Large intestine (tissue), 3 donors: ENCODE measurements around the gene TCF19. TPM values are rescaled to one million over a fixed set of nuclear protein-coding genes. Genes with fewer than 3 reads are reported as not detected.

Experiments
- DNase-seq, 2 donors: peaks; one replicate each; pipeline versions ENCODE4 v3.0.0 to v3.0.0-alpha.2; 2013
- H3K27ac ChIP-seq: one replicate; pipeline ENCODE4 v1.5.1; 2013; ENCODE audit warnings: low read length
- H3K27me3 ChIP-seq: 2 replicates; pipeline ENCODE4 v1.6.1; 2013; ENCODE audit warnings: low read length; ENCODE audit not compliant: control insufficient read depth, insufficient read depth
- H3K36me3 ChIP-seq: 2 replicates; pipeline ENCODE4 v1.6.1; 2013; ENCODE audit warnings: low read length; ENCODE audit not compliant: control insufficient read depth, insufficient read depth
- H3K4me1 ChIP-seq: one replicate; pipeline ENCODE4 v1.6.1; 2013; ENCODE audit warnings: low read length; ENCODE audit not compliant: control insufficient read depth, insufficient read depth
- H3K4me3 ChIP-seq: one replicate; pipeline ENCODE4 v1.5.1; 2013; ENCODE audit warnings: low read length
- H3K9me3 ChIP-seq: one replicate; pipeline ENCODE4 v1.6.1; 2013; ENCODE audit warnings: mild to moderate bottlenecking, low read depth, low read length, moderate library complexity; ENCODE audit not compliant: control insufficient read depth
- WGBS: methylation state at CpG from one replicate; pipeline ENCODE4 v1.1.5; 2013; ENCODE audit warnings: low lambda C conversion rate; ENCODE audit not compliant: insufficient coverage; 5-methylcytosine and 5-hydroxymethylcytosine counted together
- polyA plus RNA-seq: library from polyadenylated mRNA; unstranded; fragments of 120-200 nt; gene quantifications from one replicate; pipeline ENCODE4 v1.2.1, GENCODE V29; 2013

The TCF19 gene
- polyA plus RNA-seq, 1 donor = 9.1 TPM

- Histone ChIP-seq H3K4me3 (no peak overlapping the region), H3K36me3 (no peaks in the 10 kb centered on the region), H3K4me1 (no peaks in the 10 kb centered on the region), H3K9me3 (no peaks in the 10 kb centered on the region), H3K27me3 (peaks cover 28% of the 10 kb centered on the region), H3K27ac (no peak overlapping the region)
- no CpG with 5 or more reads among the region's 19 CpGs for WGBS
- DNase-seq = no peak
These were observed 41.6 kb upstream of the TCF19 start for GRCh38 chr6:31116661-31117385.

- Histone ChIP-seq H3K36me3 (no peaks in the 10 kb centered on the region), H3K4me3 (no peak overlapping the region), H3K27ac (no peak overlapping the region), H3K4me1 (no peaks in the 10 kb centered on the region), H3K27me3 (peaks cover 22% of the 10 kb centered on the region), H3K9me3 (no peaks in the 10 kb centered on the region)
- DNase-seq = no peak
- WGBS = no CpG with 5 or more reads among the region's 7 CpGs
These were observed 40.2 kb upstream of the TCF19 start for GRCh38 chr6:31118178-31118577.

GRCh38 chr6:31120151-31120915, 38.1 kb upstream of the TCF19 start, which contains the start of gene CDSN:
Gene CDSN (minus strand): TSS chr6:31120446. CDS start chr6:31120419, 27 bp downstream.
- H3K27ac ChIP-seq = no peak within 1 kb of the TSS
- no peaks in the 10 kb centered on the region for H3K4me1 ChIP-seq
- peaks cover 18% of the 10 kb centered on the region for H3K27me3 ChIP-seq
- no peak within 1 kb of the TSS for H3K4me3 ChIP-seq
- H3K9me3 ChIP-seq = no peaks in the 10 kb centered on the region
- DNase-seq = no peak
- WGBS = no CpG with 5 or more reads among the region's 26 CpGs
- no peaks in the 10 kb centered on the region for H3K36me3 ChIP-seq

- Histone ChIP-seq H3K27me3 (peaks cover 15% of the 10 kb centered on the region), H3K9me3 (no peaks in the 10 kb centered on the region), H3K36me3 (no peaks in the 10 kb centered on the region), H3K4me1 (no peaks in the 10 kb centered on the region), H3K4me3 (no peak overlapping the region), H3K27ac (no peak overlapping the region)
- no CpG with 5 or more reads among the region's 12 CpGs for WGBS
- DNase-seq = no peak
These were observed 37.1 kb upstream of the TCF19 start for GRCh38 chr6:31121131-31121790.

GRCh38 chr6:31122791-31123706, 35.3 kb upstream of the TCF19 start:
- no peaks in the 10 kb centered on the region for H3K9me3 ChIP-seq
- peak in 1 of 2 donors; percentile 56 for DNase-seq
- H3K36me3 ChIP-seq = no peaks in the 10 kb centered on the region
- no peak overlapping the region for H3K4me3 ChIP-seq
- H3K4me1 ChIP-seq = no peaks in the 10 kb centered on the region
- H3K27me3 ChIP-seq = peaks cover 4% of the 10 kb centered on the region
- no peak overlapping the region for H3K27ac ChIP-seq
- WGBS = no CpG with 5 or more reads among the region's 16 CpGs

GRCh38 chr6:31125162-31125561, 33.2 kb upstream of the TCF19 start:
- 80% methylated on average over 1 of the region's 8 CpGs for WGBS
- Histone ChIP-seq H3K27me3 (peaks cover 10% of the 10 kb centered on the region), H3K9me3 (no peaks in the 10 kb centered on the region), H3K36me3 (no peaks in the 10 kb centered on the region), H3K4me3 (no peak overlapping the region), H3K27ac (no peak overlapping the region), H3K4me1 (no peaks in the 10 kb centered on the region)
- no peak for DNase-seq

- DNase-seq = no peak
- Histone ChIP-seq H3K36me3 (no peaks in the 10 kb centered on the region), H3K4me1 (no peaks in the 10 kb centered on the region), H3K9me3 (no peaks in the 10 kb centered on the region), H3K27me3 (peaks cover 10% of the 10 kb centered on the region), H3K4me3 (no peak overlapping the region), H3K27ac (no peak overlapping the region)
- WGBS = no CpG with 5 or more reads among the region's 12 CpGs
These were observed 32.6 kb upstream of the TCF19 start for GRCh38 chr6:31125586-31126363.

GRCh38 chr6:31126396-31127175, 31.8 kb upstream of the TCF19 start:
- WGBS = no CpG with 5 or more reads among the region's 16 CpGs
- Histone ChIP-seq H3K27ac (no peak overlapping the region), H3K4me1 (no peaks in the 10 kb centered on the region), H3K4me3 (no peak overlapping the region), H3K27me3 (peaks cover 10% of the 10 kb centered on the region), H3K9me3 (no peaks in the 10 kb centered on the region), H3K36me3 (no peaks in the 10 kb centered on the region)
- DNase-seq = peak in 1 of 2 donors; percentile 35
